Heart right ventricle (tissue), 16 donors: Measurements from ENCODE around the gene RNPEPL1. TPM values are rescaled to one million over a fixed set of nuclear protein-coding genes. Genes with fewer than 3 reads are reported as not detected.

ENCODE experiments used
- ATAC-seq, 8 donors: fragments of 200-7000 bp; cut with Tn5 transposase; one replicate each; pipeline ENCODE4 v1.9.1; 2020; ENCODE audit warnings: mild to moderate bottlenecking in 8 of 8, moderate library complexity in 8 of 8, moderate number of reproducible peaks in 1 of 8
- DNase-seq, 2 donors: peaks; one replicate each; pipeline ENCODE4 v3.0.0-alpha.2; 2020
- H3K27ac ChIP-seq, 10 donors: fragments of 200-600 bp; sonication (generic) in 2 of 10; one replicate each; pipeline versions ENCODE4 v1.5.0 to v1.8.0; 2020 to 2022; ENCODE audit warnings: mild to moderate bottlenecking in 3 of 10
- H3K27me3 ChIP-seq, 7 donors: fragments of 200-600 bp; one replicate each; pipeline ENCODE4 v1.8.0; 2021 to 2022; ENCODE audit warnings: mild to moderate bottlenecking in 2 of 7
- H3K36me3 ChIP-seq, 9 donors: fragments of 200-600 bp; sonication (generic) in 1 of 9; one replicate each; pipeline versions ENCODE4 v1.5.0 to v1.8.0; 2020 to 2022; ENCODE audit warnings: mild to moderate bottlenecking in 2 of 9
- H3K4me1 ChIP-seq, 9 donors: fragments of 200-600 bp; sonication (generic) in 1 of 9; one replicate each; pipeline versions ENCODE4 v1.5.0 to v1.8.0; 2020 to 2022; ENCODE audit warnings: mild to moderate bottlenecking in 4 of 9
- H3K4me3 ChIP-seq, 10 donors: fragments of 200-600 bp; sonication (generic) in 2 of 10; one replicate each; pipeline versions ENCODE4 v1.5.0 to v1.8.0; 2020 to 2022; ENCODE audit warnings: mild to moderate bottlenecking in 7 of 10, moderate library complexity in 2 of 10
- H3K9me3 ChIP-seq, 11 donors: fragments of 200-600 bp in 10 of 11; sonication (generic) in 2 of 11; one replicate each; pipeline versions ENCODE4 v1.5.0 to v1.8.0; 2013 to 2022; ENCODE audit warnings: mild to moderate bottlenecking in 2 of 11, control low read depth in 1 of 11, moderate library complexity in 1 of 11
- CTCF ChIP-seq, 9 donors: fragments of 200-600 bp; sonication (generic) in 2 of 9; IDR thresholded peaks; one replicate each; pipeline versions ENCODE4 v1.5.0 to v1.8.0; 2021 to 2022; ENCODE audit warnings: antibody characterized with exemption in 9 of 9, mild to moderate bottlenecking in 5 of 9, moderate library complexity in 1 of 9
- WGBS, 2 donors: extraction: QIAGEN DNeasy Blood & Tissue Kit; methylation state at CpG; one replicate each; pipeline ENCODE4 v1.1.7; 2013; ENCODE audit warnings: inconsistent platforms in 1 of 2; 5-methylcytosine and 5-hydroxymethylcytosine counted together
- intact Hi-C, 10 donors: fragments of 100-400 bp; cut with DNase I; formaldehyde crosslinking; loops; one replicate each; pipeline versions ENCODE4 v1.11.1 to v1.14.2; 2022
- polyA plus RNA-seq, 2 donors: library from polyadenylated mRNA; stranded (reverse); fragments of 200-250 nt; gene quantifications; one replicate each; pipeline ENCODE4 v1.2.3, GENCODE V29; 2013
- total RNA-seq, 10 donors: library from RNA; stranded (reverse); fragmentation: NEBNext Ultra II Directional in 3 of 10; extraction: Animal tissue kit (Norgen Biotek cat#: 25700) in 3 of 10; gene quantifications; one replicate each; pipeline versions ENCODE4 v1.2.1 to v1.2.4, GENCODE V29; 2021 to 2023
- donor health status: Arrhythmogenic right ventricular cardiomyopathy.
- donor health status: ischemic (EF 13 %, LVEDD 7.1; RV severe dilation, severe dysfunction).
- donor health status: healthy with polysubstance abuse.
- donor health status: DM: no; HTN: yes; CAD: no.
- donor health status: DM: no; HTN: no; CAD: no.
- donor health status: ischemic (EF 25% LVEDD 6.9; RV normal size, moderate dysfunction).
- donor health status: ischemic (EF 25% LVEDD 5.7; RV mildly dilated, moderate dysfunction).
- donor health status: healthy.
- donor health status: DM: yes; HTN: yes; CAD: no.
- donor health status: Ischemic cardiomyopathy.
- donor health status: ischemic (EF 35%, LVEDD 5.7; RV mildly dilated, moderate dysfunction).
- donor health status: nonischemic (EF 11% LVEDD 7.7; RV severe dilation, severe dysfunction).
- donor health status: DM: yes; HTN: yes; CAD: no.
- donor health status: PGD.
- donor health status: ischemic (EF 29% LVEDD 5.4; RV normal size, mild dysfunction).
- donor health status: nonischemic (EF 23%, LVEDD 6.1; RV moderate dilation, normal function).

Gene RNPEPL1
- total and polyA plus RNA-seq, 12 donors = 62.8 to 247 (median 75.2) TPM

DNA sequence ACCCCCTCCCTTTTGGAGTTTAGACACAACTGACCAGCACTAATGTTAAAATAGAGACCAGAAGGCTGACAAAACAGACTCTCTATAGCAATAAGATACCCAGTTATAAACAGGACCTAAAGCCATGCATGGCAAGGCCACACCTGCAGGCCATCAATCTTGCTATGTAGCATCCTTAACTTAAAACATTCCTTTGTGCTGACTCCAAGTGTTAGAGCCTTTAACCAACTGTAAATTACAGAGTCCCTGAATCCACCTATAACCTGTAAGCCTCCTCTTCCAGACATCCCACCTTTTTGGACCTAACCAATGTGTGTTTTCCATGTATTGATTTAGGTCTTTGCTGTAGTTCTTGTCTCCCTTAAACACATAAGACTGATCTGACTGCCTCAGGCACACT lies 28.4 kb upstream of the RNPEPL1 start:
- TF ChIP-seq CTCF (IDR thresholded peaks at IDR 0.05) = no peak
- intact Hi-C loops = no loop called here
- H3K4me3 ChIP-seq = no peak overlapping the region
- DNase-seq (no peak), ATAC-seq (no peak)
- no peaks in the 10 kb centered on the region for H3K27me3 ChIP-seq
- no peaks in the 10 kb centered on the region for H3K9me3 ChIP-seq
- no peak overlapping the region for H3K27ac ChIP-seq
- peaks cover 0 to 45% (median 7%) of the 10 kb centered on the region in 9 donors for H3K36me3 ChIP-seq
- no peaks in the 10 kb centered on the region for H3K4me1 ChIP-seq

GRCh38 chr2:240551288-240551687 lies 17.0 kb upstream of the RNPEPL1 start:
- DNase-seq (no peak), ATAC-seq (no peak)
- intact Hi-C loops = no loop called here
- WGBS, 2 donors = 95% methylated on average over 4 of the region's 4 CpGs
- Histone ChIP-seq H3K4me3 (no peak overlapping the region), H3K36me3 (peaks cover 0 to 43% (median 3%) of the 10 kb centered on the region in 9 donors), H3K4me1 (peaks cover 0 to 11% (median 0%) of the 10 kb centered on the region in 9 donors), H3K9me3 (peaks cover 0 to 8% (median 0%) of the 10 kb centered on the region in 11 donors), H3K27me3 (no peaks in the 10 kb centered on the region), H3K27ac (no peak overlapping the region)
- TF ChIP-seq CTCF (IDR thresholded peaks at IDR 0.05) = no peak

GRCh38 chr2:240551811-240552210 lies 16.5 kb upstream of the RNPEPL1 start:
- Histone ChIP-seq H3K9me3 (peaks cover 0 to 8% (median 0%) of the 10 kb centered on the region in 11 donors), H3K27ac (no peak overlapping the region), H3K4me3 (no peak overlapping the region), H3K36me3 (peaks cover 0 to 43% (median 3%) of the 10 kb centered on the region in 9 donors), H3K27me3 (no peaks in the 10 kb centered on the region), H3K4me1 (peaks cover 0 to 17% (median 2%) of the 10 kb centered on the region in 9 donors)
- 51 to 57% methylated on average over 1 of the region's 1 CpG for WGBS, 2 donors
- no peak for TF ChIP-seq CTCF (IDR thresholded peaks at IDR 0.05)
- no peak for DNase-seq
- no peak for ATAC-seq
- intact Hi-C loops = no loop called here

GRCh38 chr2:240553956-240554480 lies 14.3 kb upstream of the RNPEPL1 start:
- ATAC-seq (no peak), DNase-seq (no peak)
- peaks cover 5 to 37% (median 21%) of the 10 kb centered on the region in 9 donors for H3K4me1 ChIP-seq
- H3K27me3 ChIP-seq = no peaks in the 10 kb centered on the region
- H3K9me3 ChIP-seq = peaks cover 0 to 8% (median 0%) of the 10 kb centered on the region in 11 donors
- intact Hi-C loops = no loop called here
- WGBS, 2 donors = 80 to 86% methylated on average over 7 of the region's 7 CpGs
- H3K36me3 ChIP-seq = peaks cover 0 to 43% (median 3%) of the 10 kb centered on the region in 9 donors
- H3K27ac ChIP-seq = no peak overlapping the region
- no peak for TF ChIP-seq CTCF (IDR thresholded peaks at IDR 0.05)
- H3K4me3 ChIP-seq = no peak overlapping the region
